ENCODE data around the gene LYRM9.

The LYRM9 gene

DNA sequence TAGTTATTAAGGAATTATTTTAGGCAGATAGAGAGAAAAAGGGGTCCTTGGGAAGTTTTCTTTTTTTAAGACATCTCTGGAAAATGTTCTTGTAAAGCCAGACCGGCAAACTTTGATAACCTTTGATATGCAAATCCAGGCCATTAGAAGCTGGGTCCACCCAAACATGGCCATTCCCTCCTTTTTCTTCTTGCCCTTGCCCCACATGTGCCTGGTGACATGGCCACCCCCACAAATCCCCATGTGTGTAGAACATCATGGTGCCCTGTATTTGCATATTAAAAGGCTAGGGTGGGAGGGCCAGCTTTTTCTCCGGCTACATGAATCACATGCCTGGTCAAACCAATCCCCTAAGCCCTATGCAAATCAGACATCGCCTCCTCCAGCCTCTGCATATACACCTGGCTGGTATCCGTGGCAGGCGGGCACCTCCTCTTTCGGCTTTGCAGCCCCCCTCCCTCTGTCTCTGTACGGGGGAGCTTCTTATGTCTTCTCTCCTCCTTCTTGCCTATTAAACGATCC is 43.9 kb upstream of the LYRM9 start:
- H3K4me3 ChIP-seq (ENCODE audit: low read depth in 1 of 2, low read length in 1 of 2): no peak overlapping the region
- TF ChIP-seq, protein P1, sequence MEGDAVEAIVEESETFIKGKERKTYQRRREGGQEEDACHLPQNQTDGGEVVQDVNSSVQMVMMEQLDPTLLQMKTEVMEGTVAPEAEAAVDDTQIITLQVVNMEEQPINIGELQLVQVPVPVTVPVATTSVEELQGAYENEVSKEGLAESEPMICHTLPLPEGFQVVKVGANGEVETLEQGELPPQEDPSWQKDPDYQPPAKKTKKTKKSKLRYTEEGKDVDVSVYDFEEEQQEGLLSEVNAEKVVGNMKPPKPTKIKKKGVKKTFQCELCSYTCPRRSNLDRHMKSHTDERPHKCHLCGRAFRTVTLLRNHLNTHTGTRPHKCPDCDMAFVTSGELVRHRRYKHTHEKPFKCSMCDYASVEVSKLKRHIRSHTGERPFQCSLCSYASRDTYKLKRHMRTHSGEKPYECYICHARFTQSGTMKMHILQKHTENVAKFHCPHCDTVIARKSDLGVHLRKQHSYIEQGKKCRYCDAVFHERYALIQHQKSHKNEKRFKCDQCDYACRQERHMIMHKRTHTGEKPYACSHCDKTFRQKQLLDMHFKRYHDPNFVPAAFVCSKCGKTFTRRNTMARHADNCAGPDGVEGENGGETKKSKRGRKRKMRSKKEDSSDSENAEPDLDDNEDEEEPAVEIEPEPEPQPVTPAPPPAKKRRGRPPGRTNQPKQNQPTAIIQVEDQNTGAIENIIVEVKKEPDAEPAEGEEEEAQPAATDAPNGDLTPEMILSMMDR (IDR thresholded peaks at IDR 0.05): no peak
- no peaks in the 10 kb centered on the region for H3K27me3 ChIP-seq
- H3K36me3 ChIP-seq: no peaks in the 10 kb centered on the region
- no peaks in the 10 kb centered on the region for H3K4me1 ChIP-seq (ENCODE audit: control insufficient read depth in 1 of 2, insufficient read depth in 1 of 2, low read depth in 1 of 2, low read length in 1 of 2)
- H3K9me3 ChIP-seq: no peaks in the 10 kb centered on the region
- H3K27ac ChIP-seq: no peak overlapping the region

DNA sequence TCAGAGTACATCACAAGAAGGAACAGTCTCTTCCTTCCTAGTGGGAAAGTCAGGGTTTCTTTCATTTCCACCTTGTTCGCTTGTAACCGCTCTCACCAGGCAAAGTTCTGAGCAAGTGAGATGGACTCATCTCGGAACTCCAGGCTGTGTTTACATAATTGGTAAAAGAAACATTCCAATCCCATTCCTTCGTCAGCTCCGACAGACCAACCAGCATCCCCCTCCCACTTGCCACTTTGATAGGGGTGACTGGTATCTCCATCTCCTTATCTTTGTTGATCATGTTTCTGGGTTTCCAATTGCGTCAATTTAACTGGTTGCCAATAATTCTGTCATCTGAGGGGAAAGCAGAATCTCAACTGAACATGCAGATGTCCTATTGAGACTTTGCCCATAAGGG is 36.8 kb upstream of the LYRM9 start:
- H3K9me3 ChIP-seq: no peaks in the 10 kb centered on the region
- no peaks in the 10 kb centered on the region for H3K27me3 ChIP-seq
- H3K27ac ChIP-seq: no peak overlapping the region
- no peaks in the 10 kb centered on the region for H3K4me1 ChIP-seq (ENCODE audit: control insufficient read depth in 1 of 2, insufficient read depth in 1 of 2, low read depth in 1 of 2, low read length in 1 of 2)
- no peaks in the 10 kb centered on the region for H3K36me3 ChIP-seq
- no peak overlapping the region for H3K4me3 ChIP-seq (ENCODE audit: low read depth in 1 of 2, low read length in 1 of 2)
- TF ChIP-seq, protein P1 (IDR thresholded peaks at IDR 0.05): no peak

DNA sequence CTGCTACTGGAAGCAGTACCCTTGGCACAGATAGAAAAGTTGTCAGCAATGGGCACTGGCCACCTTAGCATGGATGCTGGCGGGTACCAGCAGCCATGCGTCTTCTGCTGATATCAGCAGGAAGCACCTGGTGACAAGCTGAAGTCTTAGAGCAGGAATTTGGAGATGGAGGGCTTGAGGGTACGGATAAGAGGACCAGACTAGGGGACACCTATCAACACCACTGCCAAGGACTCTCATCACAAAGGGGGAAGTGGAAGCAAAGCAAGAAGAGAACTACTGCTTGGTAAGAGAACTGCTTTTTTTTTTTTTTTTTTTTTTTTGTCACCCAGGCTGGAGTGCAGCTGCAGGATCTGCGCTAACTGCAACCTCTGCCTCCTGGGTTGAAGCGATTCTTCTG is 35.4 kb upstream of the LYRM9 start:
- Histone ChIP-seq H3K36me3 (no peaks in the 10 kb centered on the region), H3K4me1 (ENCODE audit: control insufficient read depth in 1 of 2, insufficient read depth in 1 of 2, low read depth in 1 of 2, low read length in 1 of 2) (no peaks in the 10 kb centered on the region), H3K4me3 (ENCODE audit: low read depth in 1 of 2, low read length in 1 of 2) (no peak overlapping the region), H3K9me3 (no peaks in the 10 kb centered on the region), H3K27ac (no peak overlapping the region), H3K27me3 (no peaks in the 10 kb centered on the region)
- TF ChIP-seq, protein P1 (IDR thresholded peaks at IDR 0.05): no peak

DNA sequence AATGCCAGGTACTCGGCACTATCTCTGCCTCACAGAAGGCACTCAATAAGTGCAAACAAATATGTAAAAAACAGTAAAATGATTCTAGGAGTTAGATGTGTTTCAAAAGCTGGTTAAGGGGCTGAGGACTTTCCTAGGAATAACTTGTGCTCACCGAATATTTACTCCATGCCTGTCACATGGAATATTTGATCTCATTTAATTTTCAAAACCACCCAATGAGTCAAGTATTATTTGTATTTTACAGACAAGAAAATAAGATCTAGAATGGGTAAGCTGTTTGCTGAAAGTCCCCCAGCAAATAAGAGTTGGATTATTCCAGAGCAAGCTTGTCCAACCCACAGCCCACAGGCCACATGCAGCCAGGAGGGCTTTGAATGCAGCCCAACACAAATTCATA is 34.6 kb upstream of the LYRM9 start:
- Histone ChIP-seq H3K27me3 (no peaks in the 10 kb centered on the region), H3K9me3 (no peaks in the 10 kb centered on the region), H3K27ac (no peak overlapping the region), H3K4me3 (ENCODE audit: low read depth in 1 of 2, low read length in 1 of 2) (no peak overlapping the region), H3K36me3 (no peaks in the 10 kb centered on the region), H3K4me1 (ENCODE audit: control insufficient read depth in 1 of 2, insufficient read depth in 1 of 2, low read depth in 1 of 2, low read length in 1 of 2) (no peaks in the 10 kb centered on the region)
- TF ChIP-seq, protein P1 (IDR thresholded peaks at IDR 0.05): no peak

DNA sequence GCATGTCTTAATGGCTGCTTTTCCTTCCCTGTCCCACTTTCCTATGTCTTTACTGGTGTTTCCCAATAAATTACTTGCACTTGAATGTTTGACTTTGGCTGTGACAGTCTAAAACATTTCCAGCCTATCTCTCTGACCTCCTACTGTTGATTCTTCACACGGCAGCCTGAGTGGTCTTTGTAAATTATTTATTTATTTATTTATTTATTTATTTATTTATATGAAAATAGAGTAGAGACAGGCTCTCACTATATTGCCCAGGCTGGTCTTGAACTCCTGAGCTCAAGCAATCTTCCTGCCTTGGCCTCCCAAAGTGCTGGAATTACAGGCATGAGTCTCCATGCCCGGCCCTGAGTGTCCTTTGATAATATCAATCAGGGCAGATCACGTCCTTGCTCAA is 28.4 kb upstream of the LYRM9 start:
- Histone ChIP-seq H3K9me3 (no peaks in the 10 kb centered on the region), H3K27ac (no peak overlapping the region), H3K4me1 (ENCODE audit: control insufficient read depth in 1 of 2, insufficient read depth in 1 of 2, low read depth in 1 of 2, low read length in 1 of 2) (no peaks in the 10 kb centered on the region), H3K27me3 (no peaks in the 10 kb centered on the region), H3K4me3 (ENCODE audit: low read depth in 1 of 2, low read length in 1 of 2) (no peak overlapping the region), H3K36me3 (no peaks in the 10 kb centered on the region)
- TF ChIP-seq, protein P1 (IDR thresholded peaks at IDR 0.05): no peak

DNA sequence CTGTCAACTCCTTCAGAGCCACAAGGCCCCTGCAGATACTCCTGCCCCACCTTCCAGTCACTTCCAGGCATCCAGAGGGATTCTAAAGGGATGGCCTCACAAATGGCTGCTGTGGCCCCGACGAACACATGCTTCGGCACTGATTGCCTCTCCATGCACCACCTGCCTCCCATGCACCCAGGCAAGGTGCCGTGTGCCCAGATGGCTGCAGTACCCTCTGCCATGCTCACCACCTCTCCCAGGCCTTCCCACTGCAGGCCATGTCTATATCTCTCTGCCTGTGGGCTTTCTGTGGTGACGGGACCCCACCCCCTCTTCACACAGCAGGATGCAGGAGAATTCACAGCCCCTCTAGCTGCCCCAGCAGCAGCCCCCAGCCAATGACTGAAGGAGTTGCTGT is 27.9 kb upstream of the LYRM9 start:
- Histone ChIP-seq H3K9me3 (no peaks in the 10 kb centered on the region), H3K27me3 (no peaks in the 10 kb centered on the region), H3K4me1 (ENCODE audit: control insufficient read depth in 1 of 2, insufficient read depth in 1 of 2, low read depth in 1 of 2, low read length in 1 of 2) (no peaks in the 10 kb centered on the region), H3K4me3 (ENCODE audit: low read depth in 1 of 2, low read length in 1 of 2) (no peak overlapping the region), H3K27ac (no peak overlapping the region), H3K36me3 (no peaks in the 10 kb centered on the region)
- TF ChIP-seq, protein P1 (IDR thresholded peaks at IDR 0.05): no peak
